ENCODE data around the gene ERICH6B.
"Not testable (repeated sequence)": the region's sequence is repeated elsewhere in the genome, so short reads cannot be mapped to it uniquely, and the experiment has no call there.

Gene ERICH6B

GRCh38 chr13:45615501-45616101 lies at the start of gene ERICH6B:
TSS of gene ERICH6B (minus strand) at chr13:45615739. CDS start at chr13:45597005, 18,734 bp downstream.
- DNase-seq (ENCODE audit: low read depth) = no peak
- H3K4me3 ChIP-seq (ENCODE audit: low read depth, low read length) = no peak within 1 kb of the TSS
- TF ChIP-seq CTCF (IDR thresholded peaks at IDR 0.05; ENCODE audit: insufficient read depth, low read depth, low read length, missing control alignments) = no peak

- DNase-seq (ENCODE audit: low read depth); H3K4me3 ChIP-seq (ENCODE audit: low read depth, low read length): not testable (repeated sequence)
These were observed 47.4 kb upstream of the ERICH6B start for GRCh38 chr13:45662903-45663302.

GRCh38 chr13:45662162-45662561 lies 46.6 kb upstream of the ERICH6B start:
- TF ChIP-seq CTCF (IDR thresholded peaks at IDR 0.05; ENCODE audit: insufficient read depth, low read depth, low read length, missing control alignments) = no peak
- DNase-seq (ENCODE audit: low read depth) = no peak
- no peak overlapping the region for H3K4me3 ChIP-seq (ENCODE audit: low read depth, low read length)

GRCh38 chr13:45660458-45660857 lies 44.9 kb upstream of the ERICH6B start:
- peak; percentile 43 for DNase-seq (ENCODE audit: low read depth)
- not testable (repeated sequence) for H3K4me3 ChIP-seq (ENCODE audit: low read depth, low read length)

- no peak overlapping the region for H3K4me3 ChIP-seq (ENCODE audit: low read depth, low read length)
- no peak for DNase-seq (ENCODE audit: low read depth)
- TF ChIP-seq CTCF (IDR thresholded peaks at IDR 0.05; ENCODE audit: insufficient read depth, low read depth, low read length, missing control alignments) = no peak
These were observed 44.0 kb upstream of the ERICH6B start for GRCh38 chr13:45659536-45659935.

- no peak overlapping the region for H3K4me3 ChIP-seq (ENCODE audit: low read depth, low read length)
- no peak for DNase-seq (ENCODE audit: low read depth)
- no peak for TF ChIP-seq CTCF (IDR thresholded peaks at IDR 0.05; ENCODE audit: insufficient read depth, low read depth, low read length, missing control alignments)
These were observed 43.2 kb upstream of the ERICH6B start for GRCh38 chr13:45658586-45659235.

- no peak for TF ChIP-seq CTCF (IDR thresholded peaks at IDR 0.05; ENCODE audit: insufficient read depth, low read depth, low read length, missing control alignments)
- no peak for DNase-seq (ENCODE audit: low read depth)
- H3K4me3 ChIP-seq (ENCODE audit: low read depth, low read length) = no peak overlapping the region
These were observed 39.3 kb upstream of the ERICH6B start for GRCh38 chr13:45654633-45655349.

- not testable (repeated sequence) for DNase-seq (ENCODE audit: low read depth); H3K4me3 ChIP-seq (ENCODE audit: low read depth, low read length)
These were observed 29.7 kb upstream of the ERICH6B start for GRCh38 chr13:45645263-45645662.

- DNase-seq (ENCODE audit: low read depth); H3K4me3 ChIP-seq (ENCODE audit: low read depth, low read length): not testable (repeated sequence)
These were observed 26.6 kb upstream of the ERICH6B start for GRCh38 chr13:45642159-45642558.

- not testable (repeated sequence) for H3K4me3 ChIP-seq (ENCODE audit: low read depth, low read length); DNase-seq (ENCODE audit: low read depth)
These were observed 19.8 kb upstream of the ERICH6B start for GRCh38 chr13:45635291-45635690.

All from GM12865 (cell line).